ENCODE measurements around the gene TMEM108. TPM values are rescaled to one million over a fixed set of nuclear protein-coding genes. Genes with fewer than 3 reads are reported as not detected.

The TMEM108 gene
- polyA plus RNA-seq, 1 donor (not counting 4 experiments of a cell fraction or from before 2014, with no cell fraction given), result not detected

DNA sequence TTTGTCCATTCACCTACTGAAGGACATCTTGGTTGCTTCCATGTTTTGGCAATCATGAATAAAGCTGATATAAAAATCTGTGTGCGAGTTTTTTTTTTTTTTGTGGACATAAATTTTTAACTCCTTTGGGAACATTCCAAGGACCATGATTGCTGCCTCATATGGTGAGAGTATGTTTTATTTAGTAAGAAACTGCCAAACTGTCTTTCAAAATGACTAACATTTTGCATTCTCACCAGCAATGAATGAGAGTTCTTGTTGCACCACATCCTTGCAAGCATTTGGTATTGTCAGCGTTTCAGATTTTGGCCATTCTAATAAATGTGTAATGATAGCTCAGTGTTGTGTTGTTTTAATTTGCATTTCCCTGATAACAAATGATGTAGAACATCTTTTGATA is 12.7 kb downstream of the TMEM108 start:
- H3K9me1 ChIP-seq (ENCODE audit: control insufficient read depth, extremely low read depth, insufficient read depth, low read length), result no peaks in the 10 kb centered on the region
- FAIRE-seq (no peak), DNase-seq (ENCODE audit: low read depth, low spot score) (no peak)
- no peaks in the 10 kb centered on the region for H3K27me3 ChIP-seq (ENCODE audit: control insufficient read depth, extremely low read depth, insufficient read depth, low read length)
- H3K4me3 ChIP-seq (ENCODE audit: control insufficient read depth in 2 of 3, extremely low read depth in 1 of 3, insufficient read depth in 2 of 3, low read depth in 1 of 3, low read length in 3 of 3), result no peak overlapping the region
- H3K4me1 ChIP-seq (ENCODE audit: control insufficient read depth, extremely low read depth, insufficient read depth, low read length), result no peaks in the 10 kb centered on the region
- no peak overlapping the region for H3K27ac ChIP-seq (ENCODE audit: control insufficient read depth, insufficient read depth, low read length)
- H4K20me1 ChIP-seq (ENCODE audit: control insufficient read depth, extremely low read depth, insufficient read depth, low read length), result no peaks in the 10 kb centered on the region
- no peaks in the 10 kb centered on the region for H3K79me2 ChIP-seq (ENCODE audit: control insufficient read depth, insufficient read depth, low read length)
- H2AFZ ChIP-seq (ENCODE audit: control insufficient read depth, low read length), result no peak overlapping the region
- dilution Hi-C loops (cut with MboI; ENCODE audit: extremely low pct_ligation_motif_present, low sequenced_read_pairs), result no loop called here
- TF ChIP-seq, protein P1, sequence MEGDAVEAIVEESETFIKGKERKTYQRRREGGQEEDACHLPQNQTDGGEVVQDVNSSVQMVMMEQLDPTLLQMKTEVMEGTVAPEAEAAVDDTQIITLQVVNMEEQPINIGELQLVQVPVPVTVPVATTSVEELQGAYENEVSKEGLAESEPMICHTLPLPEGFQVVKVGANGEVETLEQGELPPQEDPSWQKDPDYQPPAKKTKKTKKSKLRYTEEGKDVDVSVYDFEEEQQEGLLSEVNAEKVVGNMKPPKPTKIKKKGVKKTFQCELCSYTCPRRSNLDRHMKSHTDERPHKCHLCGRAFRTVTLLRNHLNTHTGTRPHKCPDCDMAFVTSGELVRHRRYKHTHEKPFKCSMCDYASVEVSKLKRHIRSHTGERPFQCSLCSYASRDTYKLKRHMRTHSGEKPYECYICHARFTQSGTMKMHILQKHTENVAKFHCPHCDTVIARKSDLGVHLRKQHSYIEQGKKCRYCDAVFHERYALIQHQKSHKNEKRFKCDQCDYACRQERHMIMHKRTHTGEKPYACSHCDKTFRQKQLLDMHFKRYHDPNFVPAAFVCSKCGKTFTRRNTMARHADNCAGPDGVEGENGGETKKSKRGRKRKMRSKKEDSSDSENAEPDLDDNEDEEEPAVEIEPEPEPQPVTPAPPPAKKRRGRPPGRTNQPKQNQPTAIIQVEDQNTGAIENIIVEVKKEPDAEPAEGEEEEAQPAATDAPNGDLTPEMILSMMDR (optimal IDR thresholded peaks at IDR 0.05 in 1 of 3, IDR thresholded peaks at IDR 0.05 in 1 of 3, conservative IDR thresholded peaks at IDR 0.05 in 1 of 3; ENCODE audit: extremely low read depth in 1 of 3, insufficient read depth in 2 of 3, low read length in 3 of 3), result no peak
- no peak for TF ChIP-seq EZH2 (IDR thresholded peaks at IDR 0.05; ENCODE audit: low read length)
- no peak overlapping the region for H3K9ac ChIP-seq (ENCODE audit: control insufficient read depth, extremely low read depth, insufficient read depth, low read length)
- H3K36me3 ChIP-seq (ENCODE audit: control insufficient read depth in 2 of 2, extremely low read depth in 1 of 2, insufficient read depth in 2 of 2, low read length in 2 of 2), result no peaks in the 10 kb centered on the region
- no peaks in the 10 kb centered on the region for H3K9me3 ChIP-seq (ENCODE audit: control insufficient read depth, low read depth, low read length)
- H3K4me2 ChIP-seq (ENCODE audit: control insufficient read depth, extremely low read depth, insufficient read depth, low read depth, low read length), result no peak overlapping the region

DNA sequence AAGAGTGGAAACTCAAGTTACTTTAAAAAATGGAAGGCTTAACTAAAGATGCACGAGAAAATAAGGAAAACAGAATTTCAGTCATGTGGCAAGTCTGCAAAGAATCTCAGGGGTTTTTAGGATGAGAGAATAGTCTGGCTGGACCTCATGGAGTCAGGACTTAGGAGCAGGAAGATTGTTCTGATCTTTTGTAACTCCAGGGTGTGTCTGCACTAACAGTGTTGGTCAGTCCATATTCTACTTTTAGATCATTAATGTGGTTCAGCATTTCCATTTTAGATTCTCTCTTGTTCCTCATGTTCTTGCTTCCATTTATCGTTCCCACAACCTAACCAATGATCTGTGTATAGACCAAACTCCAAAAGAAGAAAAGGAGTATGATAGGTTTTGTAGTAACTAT is 15.3 kb downstream of the TMEM108 start:
- no peak overlapping the region for H3K9ac ChIP-seq (ENCODE audit: control insufficient read depth, extremely low read depth, insufficient read depth, low read length)
- H2AFZ ChIP-seq (ENCODE audit: control insufficient read depth, low read length), result no peak overlapping the region
- no peak overlapping the region for H3K4me3 ChIP-seq (ENCODE audit: control insufficient read depth in 2 of 3, extremely low read depth in 1 of 3, insufficient read depth in 2 of 3, low read depth in 1 of 3, low read length in 3 of 3)
- no peaks in the 10 kb centered on the region for H4K20me1 ChIP-seq (ENCODE audit: control insufficient read depth, extremely low read depth, insufficient read depth, low read length)
- no peak overlapping the region for H3K4me2 ChIP-seq (ENCODE audit: control insufficient read depth, extremely low read depth, insufficient read depth, low read depth, low read length)
- no peak overlapping the region for H3K27ac ChIP-seq (ENCODE audit: control insufficient read depth, insufficient read depth, low read length)
- H3K79me2 ChIP-seq (ENCODE audit: control insufficient read depth, insufficient read depth, low read length), result no peaks in the 10 kb centered on the region
- no peak for DNase-seq (ENCODE audit: low read depth, low spot score)
- FAIRE-seq, result no peak
- no peaks in the 10 kb centered on the region for H3K36me3 ChIP-seq (ENCODE audit: control insufficient read depth in 2 of 2, extremely low read depth in 1 of 2, insufficient read depth in 2 of 2, low read length in 2 of 2)
- H3K27me3 ChIP-seq (ENCODE audit: control insufficient read depth, extremely low read depth, insufficient read depth, low read length), result no peaks in the 10 kb centered on the region
- no peak for TF ChIP-seq EZH2 (IDR thresholded peaks at IDR 0.05; ENCODE audit: low read length)
- TF ChIP-seq, protein P1 (optimal IDR thresholded peaks at IDR 0.05 in 1 of 3, IDR thresholded peaks at IDR 0.05 in 1 of 3, conservative IDR thresholded peaks at IDR 0.05 in 1 of 3; ENCODE audit: extremely low read depth in 1 of 3, insufficient read depth in 2 of 3, low read length in 3 of 3), result no peak
- dilution Hi-C loops (cut with MboI; ENCODE audit: extremely low pct_ligation_motif_present, low sequenced_read_pairs), result no loop called here
- H3K9me3 ChIP-seq (ENCODE audit: control insufficient read depth, low read depth, low read length), result no peaks in the 10 kb centered on the region
- no peaks in the 10 kb centered on the region for H3K9me1 ChIP-seq (ENCODE audit: control insufficient read depth, extremely low read depth, insufficient read depth, low read length)
- no peaks in the 10 kb centered on the region for H3K4me1 ChIP-seq (ENCODE audit: control insufficient read depth, extremely low read depth, insufficient read depth, low read length)

All from keratinocyte (primary cell).